Activated effector memory CD4-positive, alpha-beta T cell treated with anti-CD3 and anti-CD28 coated beads, Interleukin-2, amount 50 U/mL, for 16 hours (primary cell): ENCODE data around the gene CCDC116.
A peak's percentile ranks its signal among the peaks of the same experiment; 100 is the strongest.
"Not testable (repeated sequence)": the region's sequence is repeated elsewhere in the genome, so short reads cannot be mapped to it uniquely, and the experiment has no call there.

Experiments
- DNase-seq: peaks from one replicate; pipeline ENCODE4 v3.0.0-alpha.2; 2020

The CCDC116 gene

DNA sequence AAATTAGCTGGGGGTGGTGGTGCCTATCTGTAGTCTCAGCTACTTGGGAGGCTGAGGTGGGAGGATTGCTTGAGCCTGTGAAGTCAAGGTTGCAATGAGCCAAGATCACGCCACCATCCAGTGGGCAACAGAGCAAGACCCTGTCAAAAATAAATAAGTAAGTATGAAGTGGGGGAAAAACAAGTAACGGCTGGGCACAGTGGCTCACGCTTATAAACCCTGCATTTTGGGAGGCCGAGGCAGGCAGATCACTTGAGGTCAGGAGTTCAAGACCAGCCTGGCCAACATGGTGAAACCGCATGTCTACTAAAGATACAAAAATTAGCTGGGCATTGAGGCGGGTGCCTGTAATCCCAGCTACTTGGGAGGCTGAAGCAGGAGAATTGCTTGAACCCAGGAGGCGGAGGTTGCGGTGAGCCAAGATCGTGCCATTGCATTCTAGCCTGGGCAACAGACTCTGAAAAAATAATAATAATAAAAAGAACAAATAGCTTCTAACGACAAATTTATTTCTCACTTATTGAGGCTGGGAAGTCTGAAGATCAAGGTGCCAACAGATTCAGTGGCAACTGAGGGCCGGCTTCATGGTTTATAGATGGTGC, 22.9 kb upstream of the CCDC116 start:
- not testable (repeated sequence) for DNase-seq

DNA sequence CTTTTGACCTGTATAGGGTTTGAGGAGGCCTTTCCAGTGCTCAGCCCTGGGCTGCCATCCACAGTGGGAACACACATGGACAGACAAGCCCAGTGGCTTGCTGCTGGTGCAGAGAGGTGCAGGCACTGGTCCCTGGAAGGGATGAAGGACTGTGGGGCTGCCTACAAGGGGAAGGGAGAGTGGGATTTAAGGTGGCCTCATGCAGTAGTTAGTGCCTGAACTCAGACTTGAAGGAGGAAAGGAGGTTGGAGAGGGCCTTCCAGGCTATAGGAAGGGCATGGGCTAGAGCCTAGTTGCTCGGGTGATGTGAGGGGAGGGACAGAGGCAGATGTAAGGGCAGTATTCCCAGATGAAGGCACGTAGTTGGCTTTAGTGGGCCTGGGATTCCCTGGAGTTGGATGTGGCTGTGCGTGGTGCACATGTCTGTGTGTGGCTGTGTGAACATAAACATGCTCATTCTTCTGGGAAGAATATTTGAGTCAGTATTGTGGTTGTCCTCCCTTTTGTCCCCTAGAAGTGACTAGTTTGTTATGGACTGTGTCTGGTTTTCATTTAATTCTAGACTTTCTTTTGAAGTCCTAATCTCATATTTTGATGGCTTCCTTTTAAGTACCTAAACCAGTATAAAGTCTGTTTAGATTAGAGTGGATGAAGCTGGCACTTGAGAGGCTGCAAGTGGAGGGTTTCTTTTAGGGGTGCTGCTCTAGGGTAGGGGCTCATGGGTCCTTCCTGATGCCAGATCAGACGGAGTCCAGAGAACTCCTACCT, 21.2 kb upstream of the CCDC116 start:
- no peak for DNase-seq

- DNase-seq: no peak
Measured at GRCh38 chr22:21612858-21613257, 19.7 kb upstream of the CCDC116 start.

GRCh38 chr22:21613553-21614233, 18.9 kb upstream of the CCDC116 start:
- no peak for DNase-seq

DNA sequence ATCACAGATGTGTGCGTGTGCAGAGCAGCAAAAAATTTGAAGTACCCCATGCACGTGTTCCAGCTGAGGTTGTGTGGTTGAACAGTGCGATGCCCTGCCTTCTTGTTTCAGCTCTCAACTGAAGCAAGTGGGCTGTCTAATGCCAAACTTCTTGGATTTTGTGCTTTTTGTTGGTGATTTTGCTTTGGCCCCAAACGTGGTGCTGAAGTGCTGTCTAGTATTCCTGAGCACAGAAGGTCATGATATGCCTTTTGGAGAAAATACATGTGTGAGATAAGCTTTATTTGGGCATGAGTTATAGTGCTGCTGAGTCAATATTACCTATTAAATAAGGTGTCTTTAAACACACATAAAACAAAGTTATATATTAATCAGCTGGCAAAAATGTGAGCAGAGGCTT, 16.8 kb upstream of the CCDC116 start:
- DNase-seq: no peak

DNA sequence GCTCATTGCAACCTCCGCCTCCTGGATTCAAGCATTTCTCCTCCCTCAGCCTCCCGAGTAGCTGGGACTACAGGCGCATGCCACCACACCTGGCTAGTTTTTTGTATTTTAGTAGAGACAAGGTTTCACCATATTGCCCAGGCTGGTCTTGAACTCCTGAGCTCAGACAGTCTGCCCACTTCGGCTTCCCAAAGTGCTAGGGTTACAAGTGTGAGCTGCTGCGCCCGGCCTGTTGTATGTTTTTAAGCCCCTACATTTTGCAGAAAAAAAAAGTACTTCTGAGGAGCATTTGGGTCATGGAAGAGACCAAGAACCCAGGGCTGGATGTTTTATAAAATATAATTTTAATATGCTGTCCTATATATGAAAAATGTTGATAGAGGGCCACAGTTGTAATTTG, 15.2 kb upstream of the CCDC116 start:
- not testable (repeated sequence) for DNase-seq

DNA sequence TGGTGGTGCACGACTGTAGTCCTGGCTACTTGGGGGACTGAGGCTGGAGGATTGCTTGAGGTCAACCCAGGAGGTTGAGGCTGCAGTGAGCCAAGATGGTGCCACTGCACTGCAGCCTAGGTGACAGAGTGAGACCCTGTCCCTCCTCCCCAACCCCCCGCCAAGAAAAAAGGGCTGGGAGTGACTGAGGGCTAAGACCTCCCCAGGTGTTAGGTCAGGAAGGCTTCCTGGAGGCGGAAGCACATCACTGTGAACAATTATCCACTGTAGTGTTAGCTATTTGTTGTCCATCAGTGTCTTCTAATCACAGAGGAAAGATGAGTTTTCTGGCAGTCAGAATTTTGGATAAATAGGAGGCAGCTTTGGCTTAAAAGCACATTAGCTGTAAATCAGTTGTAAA, 11.5 kb upstream of the CCDC116 start:
- no peak for DNase-seq

- no peak for DNase-seq
Measured at GRCh38 chr22:21622011-21622918, 10.3 kb upstream of the CCDC116 start.

- DNase-seq: no peak
Measured at GRCh38 chr22:21622919-21623647, 9.5 kb upstream of the CCDC116 start.

- no peak for DNase-seq
Measured at GRCh38 chr22:21623648-21623970, 9.0 kb upstream of the CCDC116 start.

GRCh38 chr22:21624120-21624879, 8.3 kb upstream of the CCDC116 start:
- DNase-seq: peak; percentile 77

DNA sequence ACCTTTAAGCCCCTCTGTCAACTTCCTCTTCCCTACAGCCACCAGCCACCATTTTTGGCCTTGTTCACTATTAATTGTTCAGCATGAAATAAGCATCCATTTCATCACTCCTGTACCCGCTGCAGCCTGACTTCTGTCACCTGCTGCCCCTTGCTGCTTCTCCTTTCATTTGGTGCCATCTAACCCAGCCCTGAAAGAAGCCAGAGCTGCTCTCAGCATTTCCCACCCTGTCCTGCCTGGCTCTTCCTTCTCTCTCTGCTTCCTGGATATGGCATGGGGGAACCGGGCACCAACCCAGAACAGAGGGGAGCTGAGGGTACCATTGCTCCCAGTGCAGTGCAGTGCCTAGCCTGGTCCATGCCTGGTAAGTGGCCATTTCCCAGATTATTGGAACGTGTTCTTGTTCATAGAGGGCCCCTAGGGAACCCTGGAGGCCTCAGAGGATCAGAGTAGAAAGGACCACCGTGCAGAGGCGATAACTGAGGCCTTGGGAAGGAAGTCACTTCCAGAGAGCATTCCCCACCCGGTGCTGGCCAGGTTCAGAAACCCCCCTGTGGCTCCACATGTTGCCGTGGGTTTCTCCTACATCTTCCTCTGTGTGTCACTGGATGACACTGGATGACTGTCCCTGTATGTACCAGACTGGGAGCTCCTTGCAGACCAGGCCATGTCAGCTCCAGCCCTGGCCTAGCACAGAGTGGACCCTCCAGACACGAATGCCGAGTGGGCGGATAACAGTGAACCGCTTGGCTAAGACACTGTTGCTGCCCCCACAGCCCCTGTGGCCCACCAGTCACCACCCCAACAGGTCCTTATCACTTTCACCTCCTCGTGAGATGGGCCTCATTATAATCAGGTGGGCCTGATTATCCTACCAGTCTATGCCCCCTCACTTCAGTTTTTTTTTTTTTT, 7.4 kb upstream of the CCDC116 start:
- no peak for DNase-seq

DNA sequence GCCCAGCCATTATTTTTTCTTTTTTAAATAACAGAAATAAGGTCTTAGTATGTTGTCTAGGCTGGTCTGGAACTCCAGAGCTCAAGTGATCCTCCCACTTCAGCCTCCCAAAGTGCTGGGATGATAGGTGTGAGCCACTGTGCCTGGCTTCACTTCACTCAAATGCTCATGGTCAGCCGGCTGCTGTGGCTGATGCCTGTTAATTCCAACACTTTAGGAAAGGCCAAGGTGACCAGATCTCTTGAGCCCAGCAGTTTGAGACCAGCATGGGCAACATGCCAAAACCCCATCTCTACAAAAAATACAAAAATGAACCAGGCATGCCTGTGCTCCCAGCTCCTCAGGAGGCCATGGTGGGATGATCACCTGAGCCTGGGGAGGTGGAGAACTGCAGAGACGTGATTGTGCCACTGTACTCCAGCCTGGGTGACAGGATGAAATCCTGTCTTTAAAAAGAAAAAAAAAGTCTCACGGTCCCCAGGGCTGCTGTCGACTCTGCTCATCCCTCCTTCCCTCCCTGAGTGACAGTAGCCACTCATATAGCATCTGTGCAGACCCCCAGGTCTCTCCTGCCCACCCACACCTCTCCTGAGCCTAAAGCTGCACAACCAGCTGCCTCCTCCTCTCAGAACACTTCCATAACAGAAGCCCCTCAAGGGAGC, 6.4 kb upstream of the CCDC116 start:
- DNase-seq: no peak

DNA sequence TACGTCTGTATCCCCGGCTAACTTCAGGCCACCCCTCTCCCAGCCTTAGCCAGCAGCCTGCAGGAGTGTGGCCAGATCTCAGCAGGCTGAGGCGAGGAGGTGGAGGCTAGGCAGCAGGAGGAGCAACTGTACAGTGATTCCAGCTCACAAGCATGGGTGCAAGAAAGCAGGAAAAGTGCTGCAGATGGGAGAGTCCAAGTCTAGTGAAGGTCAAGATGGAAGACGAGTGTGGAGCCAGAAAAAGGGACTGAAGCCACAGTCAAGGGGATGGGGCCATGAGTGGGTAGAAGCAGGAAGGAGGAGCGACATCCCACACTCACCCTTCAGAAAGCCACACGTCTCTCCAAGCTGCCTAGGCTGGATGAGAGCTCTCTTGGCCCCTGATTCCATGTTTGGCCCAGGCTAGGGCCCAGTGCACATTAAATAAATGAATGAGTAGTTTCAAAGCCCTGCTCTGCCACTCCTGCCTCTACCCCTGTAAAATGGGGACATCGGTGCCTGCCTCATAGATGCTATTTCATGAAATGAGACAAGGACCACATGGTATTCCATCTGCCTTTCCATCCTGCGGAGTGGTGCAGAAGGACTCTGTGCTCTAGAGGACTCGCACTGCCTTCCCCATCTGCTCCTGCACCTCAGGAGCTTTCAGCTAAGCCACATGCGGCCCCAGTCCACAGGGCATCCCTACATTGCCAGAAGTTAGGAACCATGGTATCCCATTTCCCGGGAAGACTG, 5.7 kb upstream of the CCDC116 start:
- DNase-seq: no peak

GRCh38 chr22:21628386-21629254, 3.9 kb upstream of the CCDC116 start:
- no peak for DNase-seq

GRCh38 chr22:21629255-21630149, 3.1 kb upstream of the CCDC116 start, which contains the start of gene YDJC:
TSS of gene YDJC (minus strand) at chr22:21630022. CDS start at chr22:21630014, 8 bp downstream.
- DNase-seq: peak; percentile 98

DNA sequence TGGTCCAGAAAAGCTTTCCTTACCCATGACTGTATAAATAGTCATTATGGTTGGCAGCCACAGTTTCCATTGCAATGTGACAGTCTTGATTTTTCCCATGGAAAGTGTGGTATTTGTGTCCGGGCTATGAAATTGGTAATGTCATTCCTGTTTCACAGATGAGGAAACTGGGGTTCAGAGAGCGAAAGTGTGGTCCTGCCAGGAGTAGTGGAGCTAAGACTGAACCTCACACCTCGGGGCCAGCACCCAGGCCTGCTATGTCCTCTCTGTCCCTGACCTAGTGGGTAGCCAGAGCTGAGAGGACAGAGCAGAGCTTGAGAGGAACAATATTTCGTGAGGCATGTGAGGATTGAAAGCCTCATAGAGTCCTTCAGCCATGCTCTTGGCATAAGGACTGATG, 1.5 kb upstream of the CCDC116 start:
- no peak for DNase-seq
